GM21528 (cell line): Measurements from ENCODE around the gene INPP5A.

Experiments used
- ATAC-seq: cut with Tn5 transposase; IDR thresholded peaks from one replicate; pipeline ENCODE4 v1.9.1; 2021; ENCODE audit warnings: mild to moderate bottlenecking, moderate library complexity; ENCODE audit not compliant: unreplicated experiment, low FRiP score

INPP5A gene

DNA sequence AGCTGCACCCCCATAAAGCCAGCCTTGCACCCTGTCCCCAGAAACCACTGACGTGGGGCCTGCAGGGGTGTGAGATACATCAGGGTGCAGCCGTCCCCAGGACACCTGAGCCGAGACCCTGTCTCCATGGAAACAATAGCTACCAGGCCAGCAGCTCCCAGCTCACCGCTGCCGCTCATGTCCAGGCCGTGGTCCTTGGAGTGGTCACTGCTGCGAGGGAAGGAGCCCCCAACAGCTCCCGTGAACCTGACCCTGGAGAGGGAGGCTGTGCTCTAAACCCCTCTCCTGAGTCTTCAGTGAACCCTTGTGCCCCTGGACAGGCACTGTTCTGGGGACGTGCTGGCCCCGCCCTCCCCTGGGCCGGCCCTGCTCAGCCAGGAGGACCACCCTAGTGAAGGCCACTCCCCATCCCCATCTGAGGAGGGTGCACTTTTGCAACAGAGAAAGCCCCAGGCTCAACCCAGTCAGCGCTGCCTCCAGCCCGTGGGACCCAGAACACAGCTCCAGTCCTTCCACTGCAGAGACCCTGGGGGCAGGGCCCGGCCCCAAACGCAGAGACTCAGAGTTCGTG lies 19.6 kb upstream of the INPP5A start:
- no peak for ATAC-seq

DNA sequence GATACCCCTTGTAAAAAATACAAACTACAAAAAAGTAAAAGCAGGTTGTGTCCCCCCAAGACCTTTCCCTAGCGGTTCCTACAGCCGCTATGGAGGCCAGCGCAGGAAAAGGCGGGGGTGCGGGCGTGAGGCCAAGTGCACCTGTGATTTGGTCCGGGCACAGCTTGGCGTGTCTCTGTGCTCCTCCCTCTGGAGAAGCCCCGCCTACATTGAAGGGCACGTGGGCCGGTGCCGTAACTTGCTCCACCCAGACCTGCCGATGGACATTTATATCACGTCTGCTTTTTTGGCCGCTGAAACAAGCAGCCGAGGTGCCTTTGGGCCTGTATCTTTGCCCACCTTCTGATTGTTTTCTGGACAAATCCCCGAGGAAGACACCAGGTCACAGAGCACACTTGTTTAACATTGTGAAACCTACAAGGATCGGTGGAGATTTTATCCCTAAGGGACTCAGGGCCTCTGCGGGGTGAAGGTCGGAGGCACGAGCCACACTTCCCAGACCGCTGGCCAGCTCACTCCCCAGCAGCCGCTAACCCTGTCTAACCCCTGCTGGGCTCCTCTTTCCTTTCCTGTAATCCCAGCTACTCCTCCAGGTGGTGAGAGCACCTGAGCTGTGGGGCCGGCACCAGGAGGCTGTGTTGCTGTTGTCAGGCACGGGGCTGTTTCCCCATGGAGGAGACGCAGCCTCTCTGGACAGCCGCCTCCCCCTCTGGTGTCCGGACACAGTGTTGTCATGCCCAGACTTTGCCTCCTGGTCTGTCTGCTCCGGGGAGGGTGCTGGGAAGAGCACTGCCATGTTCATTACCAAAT lies 18.8 kb upstream of the INPP5A start:
- no peak for ATAC-seq

DNA sequence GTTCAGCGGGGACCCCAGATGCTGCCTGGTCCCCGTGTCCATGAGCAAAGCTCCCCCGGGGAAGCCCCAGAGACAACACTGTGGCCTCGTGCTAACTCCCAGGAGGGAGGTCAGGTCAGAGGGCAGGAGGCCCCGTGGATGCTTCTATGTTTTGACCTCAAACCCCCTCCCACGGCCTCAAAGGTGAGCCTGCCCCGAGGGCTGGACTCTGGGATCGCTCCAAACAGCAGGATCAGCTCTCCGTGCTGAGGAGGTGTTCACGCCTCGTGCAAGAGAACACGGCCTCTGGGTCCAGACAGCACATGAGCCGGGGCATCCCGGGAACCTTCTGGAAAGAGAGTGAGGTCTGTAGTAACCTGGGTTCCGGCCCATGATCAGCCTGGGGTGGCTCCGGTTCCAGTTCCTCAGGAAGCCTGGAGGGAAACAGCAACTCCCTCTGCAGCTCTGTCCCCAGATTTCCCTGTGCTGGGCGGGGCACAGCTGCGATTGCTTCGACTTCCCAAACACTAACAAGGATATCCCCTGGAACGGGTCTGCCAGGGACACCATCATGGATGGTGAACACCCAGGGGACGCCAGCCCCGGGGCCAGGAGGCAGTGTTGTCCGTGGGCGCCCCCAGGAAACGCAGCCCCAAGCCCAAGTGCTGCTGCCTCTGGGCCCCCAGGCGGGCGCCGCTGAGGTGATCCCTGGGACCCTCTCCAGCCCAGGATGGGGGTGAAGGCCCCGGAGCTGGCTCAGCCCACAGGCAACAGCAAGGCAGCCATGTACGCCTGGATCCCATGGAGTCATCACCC lies 18.0 kb upstream of the INPP5A start:
- no peak for ATAC-seq

DNA sequence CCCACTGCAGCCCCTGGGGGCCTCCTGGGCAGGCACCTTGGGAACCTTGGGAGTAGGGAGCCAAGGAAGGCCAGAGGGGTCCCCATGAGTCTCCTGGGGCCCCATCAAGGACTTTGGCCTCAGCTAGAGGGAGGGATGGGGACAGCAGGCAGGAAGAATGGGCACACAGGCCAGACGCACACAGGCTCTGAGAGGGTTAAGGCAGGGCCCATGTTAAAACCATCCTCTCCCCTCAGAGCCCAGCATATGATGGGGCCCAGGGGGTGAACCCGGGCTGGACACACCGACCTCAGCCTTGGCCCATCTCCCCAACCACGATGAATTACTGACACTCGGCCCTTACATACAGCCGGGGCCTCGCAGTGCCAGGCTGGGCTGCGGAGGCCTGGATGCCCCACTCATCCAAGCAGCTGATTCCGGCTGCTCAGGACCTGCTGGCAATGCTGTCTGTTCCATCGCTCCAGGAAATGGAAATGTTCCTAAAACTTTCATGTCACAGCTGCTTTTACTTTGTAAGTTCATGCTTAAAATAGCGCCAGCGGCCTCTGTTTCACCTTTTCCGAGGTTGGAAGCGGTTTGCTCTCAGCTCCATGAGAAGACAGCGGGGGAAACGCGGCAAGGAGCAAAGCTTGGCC lies 17.3 kb upstream of the INPP5A start:
- ATAC-seq: no peak

DNA sequence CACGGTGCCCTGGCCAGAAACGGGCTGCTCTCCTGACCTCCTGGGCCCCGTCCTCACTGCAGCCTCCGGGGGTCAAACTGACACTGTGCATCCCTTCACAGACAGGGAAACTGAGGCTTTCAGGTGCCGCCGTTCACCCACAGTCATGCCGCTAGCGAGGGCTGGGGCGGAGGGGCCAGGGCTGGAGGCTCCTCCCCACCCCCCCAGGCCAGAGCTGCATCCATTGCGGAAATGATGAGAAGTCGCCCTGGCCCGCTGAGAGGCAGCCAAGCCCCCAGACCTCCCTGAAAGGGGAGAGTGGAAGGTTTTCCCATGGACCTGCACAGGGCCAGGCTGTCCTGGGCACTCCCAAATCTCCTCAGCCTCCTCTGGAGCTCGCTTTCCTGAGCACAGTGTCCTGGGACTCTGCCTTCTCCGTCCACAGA lies 16.5 kb upstream of the INPP5A start:
- ATAC-seq: no peak

DNA sequence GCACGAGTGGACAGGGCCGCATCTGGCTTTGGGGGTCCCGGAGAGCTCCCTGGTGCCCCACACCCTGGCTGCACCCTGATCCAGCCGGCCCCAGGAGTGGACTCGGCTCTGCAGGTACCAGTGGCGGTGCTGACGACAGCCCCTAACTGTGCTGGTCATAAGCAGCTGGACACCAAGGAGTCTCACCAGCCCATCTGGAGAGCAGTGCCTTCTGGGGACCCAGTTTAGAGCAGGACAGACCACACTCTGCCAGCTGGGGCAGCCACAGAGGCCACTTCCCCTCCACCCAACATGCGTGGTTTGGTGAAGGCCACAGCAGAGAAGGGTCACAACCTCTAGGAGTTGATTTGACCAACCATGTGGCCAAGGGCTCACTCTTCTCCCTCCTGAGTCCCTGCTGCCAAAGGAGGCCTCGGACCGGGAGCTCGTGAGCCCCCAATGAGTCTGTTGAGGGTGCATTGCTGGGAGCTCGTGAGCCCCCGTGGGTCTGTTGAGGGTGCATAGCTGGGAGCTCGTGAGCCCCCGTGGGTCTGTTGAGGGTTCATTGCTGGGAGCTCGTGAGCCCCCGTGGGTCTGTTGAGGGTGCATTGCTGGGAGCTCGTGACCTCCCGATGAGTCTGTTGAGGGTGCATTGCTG lies 16.0 kb upstream of the INPP5A start:
- no peak for ATAC-seq

DNA sequence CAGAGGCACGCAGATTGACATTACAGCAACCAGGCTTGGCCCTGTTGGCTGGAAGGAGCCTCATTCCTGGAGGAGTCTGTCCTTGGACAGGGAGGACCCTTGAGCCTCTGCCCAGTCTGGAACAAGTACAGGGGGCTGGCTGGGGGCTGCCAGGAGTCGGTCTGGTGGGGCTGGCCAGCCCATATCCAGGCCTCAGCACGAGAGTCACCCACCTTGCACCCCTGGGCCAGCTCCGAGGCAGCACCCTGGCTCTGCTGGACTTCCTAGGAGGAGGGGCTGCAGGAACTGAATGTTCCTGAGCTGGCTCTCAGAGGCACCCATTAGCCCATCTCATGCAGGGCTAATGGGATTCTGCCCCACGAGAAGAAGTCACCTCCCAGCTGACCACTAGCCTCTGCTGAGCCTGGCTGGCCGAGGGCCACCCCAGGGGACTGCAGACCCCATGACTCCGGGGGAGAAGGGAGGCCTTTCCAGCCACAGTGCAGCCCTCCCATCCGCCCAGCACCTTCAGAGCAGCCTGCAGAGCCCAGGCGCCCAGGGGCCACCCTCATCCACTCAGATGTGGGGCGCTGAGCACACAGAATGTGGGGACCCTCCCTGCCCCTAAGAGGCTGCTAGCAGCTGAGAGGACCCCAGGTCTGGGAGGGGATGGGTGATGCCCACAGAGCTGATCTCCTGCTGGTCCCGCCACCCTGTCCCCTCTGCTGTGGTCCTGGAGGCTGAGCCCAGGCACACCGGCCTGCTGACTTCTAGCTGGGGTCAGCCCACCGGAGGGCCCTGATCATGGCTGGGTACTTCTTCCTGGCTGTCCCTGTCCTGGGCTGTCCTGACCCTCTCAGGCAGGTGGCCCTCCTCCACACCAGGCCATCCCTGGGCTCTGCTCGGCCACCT lies 14.8 kb upstream of the INPP5A start:
- ATAC-seq: no peak

DNA sequence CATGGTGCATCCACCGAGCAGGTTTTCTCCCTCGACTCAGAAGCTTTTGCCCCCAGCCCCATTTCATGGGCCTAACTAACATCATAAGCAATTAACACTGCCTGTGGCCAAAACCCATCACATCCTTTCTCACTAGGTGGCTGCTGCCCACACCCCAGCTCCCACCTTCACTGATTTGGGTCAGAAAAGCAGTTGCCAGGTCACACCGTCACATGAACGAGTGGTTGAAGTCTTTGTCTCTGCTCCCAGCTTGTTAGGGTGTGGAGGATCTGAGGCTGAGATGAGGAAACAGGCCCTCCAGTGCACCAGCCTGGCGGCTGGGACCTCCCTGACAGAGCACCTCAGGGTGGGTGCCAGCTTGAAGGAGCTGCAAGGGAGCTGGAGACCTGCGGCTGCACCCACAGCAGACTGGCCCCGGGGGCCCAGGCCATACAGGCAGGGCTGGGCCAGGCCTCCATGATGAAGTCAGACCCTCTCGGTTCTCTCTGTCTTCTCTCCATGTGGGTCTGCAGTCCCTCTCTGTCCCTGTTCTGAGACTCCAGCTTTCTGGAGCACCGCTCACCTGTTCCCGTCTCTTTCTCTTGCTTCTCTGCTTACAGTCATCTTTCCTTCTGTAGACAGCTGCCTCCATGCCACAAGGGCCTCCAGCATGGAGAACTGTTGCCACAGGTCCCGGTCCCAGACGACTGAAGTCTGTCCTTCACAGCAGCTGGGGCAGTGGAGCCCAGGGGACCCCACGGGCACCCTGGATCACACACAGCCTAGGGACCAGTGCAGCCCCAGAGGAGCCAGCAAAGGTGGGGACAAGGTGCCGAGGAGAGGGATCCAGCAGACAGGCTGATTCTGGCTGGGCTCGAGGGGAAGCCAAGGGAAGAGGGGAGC lies 13.8 kb upstream of the INPP5A start:
- ATAC-seq: no peak

DNA sequence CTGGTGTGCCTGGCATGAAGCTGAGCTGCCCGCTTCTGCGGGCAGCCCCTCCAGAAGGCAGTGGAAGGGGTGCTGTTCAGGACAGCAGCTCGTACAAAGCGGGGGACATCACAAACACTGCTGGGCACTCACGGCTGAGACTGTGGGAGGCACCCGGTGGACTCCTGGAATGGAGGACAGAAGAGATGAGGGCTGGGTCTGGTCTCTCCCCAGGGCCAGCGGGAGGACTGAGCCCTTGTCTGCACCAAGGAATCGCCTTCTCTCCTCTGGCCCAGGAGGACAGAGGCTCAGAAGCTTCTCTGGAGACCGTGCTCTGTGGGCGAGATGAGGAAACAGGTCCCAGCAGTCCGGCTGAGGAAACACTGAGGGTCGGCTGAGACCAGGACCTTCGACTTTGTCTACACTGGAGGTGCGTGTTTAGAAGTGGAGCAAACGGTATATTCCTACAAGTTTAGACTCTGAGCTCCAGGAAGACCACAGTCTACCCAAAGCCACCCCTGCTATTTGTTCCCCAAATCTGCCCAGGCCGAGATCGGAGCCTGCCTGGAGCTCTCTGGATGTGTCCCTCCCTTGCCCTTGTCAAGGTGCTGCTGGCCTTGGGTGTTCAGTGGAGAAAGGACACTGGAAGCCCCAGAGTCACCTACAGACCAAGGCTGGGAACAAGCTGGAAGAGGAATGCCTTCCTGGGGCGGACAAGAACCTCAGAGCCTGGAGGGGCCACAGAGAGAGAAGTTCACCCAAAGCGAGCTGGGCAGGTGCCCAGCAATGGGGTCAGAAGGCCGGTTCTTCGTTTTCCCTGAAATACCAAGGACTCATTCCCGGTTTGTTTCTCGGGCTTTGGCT lies 12.9 kb upstream of the INPP5A start:
- no peak for ATAC-seq

DNA sequence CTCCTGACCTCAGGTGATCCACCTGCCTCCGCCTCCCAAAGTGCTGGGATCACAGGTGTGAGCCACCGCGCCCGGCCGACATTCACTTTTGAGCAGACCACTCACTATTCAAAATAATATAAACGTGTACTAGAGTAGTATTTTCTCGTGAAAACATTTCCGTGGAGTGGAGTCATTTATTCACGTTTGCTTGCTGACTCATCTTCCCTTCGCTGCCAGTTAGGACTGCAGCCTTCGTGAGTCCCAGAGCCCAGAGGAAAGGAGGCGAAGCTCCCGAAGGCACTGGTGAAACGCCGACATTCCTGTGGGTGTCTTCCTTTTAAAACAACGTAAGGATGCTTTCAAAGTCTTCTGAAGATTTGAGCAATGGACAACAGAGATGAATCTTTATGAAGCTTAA lies 10.9 kb upstream of the INPP5A start:
- ATAC-seq: no peak

DNA sequence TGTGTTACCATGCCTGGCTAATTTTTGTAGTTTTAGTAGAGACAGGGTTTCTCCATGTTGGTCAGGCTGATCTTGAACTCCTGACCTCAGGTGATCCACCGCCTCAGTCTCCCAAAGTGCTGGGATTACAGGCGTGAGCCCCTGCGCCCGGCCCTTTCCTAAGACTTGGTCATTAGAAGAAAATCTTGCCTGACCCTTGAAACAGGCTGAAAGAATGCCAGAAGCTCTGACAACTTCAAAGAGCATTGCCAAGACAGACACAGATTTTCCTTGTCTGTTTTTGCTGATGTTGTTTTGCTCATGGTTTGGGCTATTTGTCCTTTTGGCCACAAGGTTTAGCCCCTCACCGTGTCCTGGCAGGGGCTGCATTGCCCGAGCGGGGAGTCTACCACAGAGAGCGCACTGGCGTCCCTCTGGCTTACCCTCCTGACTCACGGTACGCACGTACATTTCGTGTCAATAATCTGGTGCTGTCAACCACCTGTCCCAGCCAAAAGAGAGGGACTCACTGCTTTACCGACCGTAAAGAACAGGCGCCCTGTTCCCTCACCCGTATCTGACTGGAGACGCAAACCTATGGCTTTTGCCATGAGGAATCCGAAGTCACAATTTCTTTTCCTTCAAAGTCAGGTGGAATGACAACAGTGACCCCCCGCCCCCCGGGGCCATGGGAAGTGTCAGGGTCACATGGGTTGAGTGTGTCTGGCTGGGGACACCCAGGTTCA lies 10.1 kb upstream of the INPP5A start:
- no peak for ATAC-seq

DNA sequence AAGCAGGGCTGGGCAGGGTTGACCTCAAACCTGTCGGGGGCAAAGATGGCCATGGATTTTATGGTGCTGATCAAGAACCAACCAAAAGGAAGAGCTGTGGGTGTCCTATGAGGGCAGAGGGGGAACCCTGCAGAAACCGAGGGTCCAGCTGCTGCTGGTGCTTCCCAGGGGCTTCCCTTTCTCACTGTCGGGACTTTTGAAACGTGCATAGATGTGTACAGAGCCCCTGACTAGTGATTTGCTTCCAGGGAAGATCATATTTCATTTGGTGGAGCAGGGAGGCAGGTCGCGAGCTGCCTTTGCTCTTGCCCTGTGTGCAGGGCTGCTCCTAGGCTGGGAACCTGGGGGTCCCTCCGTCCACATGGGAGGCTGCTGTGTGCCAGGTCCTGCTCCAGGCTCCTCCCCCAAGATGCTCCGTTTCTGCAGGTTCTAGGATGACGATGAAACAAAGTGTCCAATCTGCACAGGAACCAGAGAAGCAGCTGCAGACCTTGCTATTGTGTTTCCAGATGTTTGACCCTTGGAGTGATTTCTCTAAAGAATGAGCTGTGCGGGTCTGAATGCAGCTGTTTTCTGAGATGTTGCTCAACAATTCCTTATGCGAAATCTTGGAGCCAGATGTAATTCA lies 9.4 kb upstream of the INPP5A start:
- no peak for ATAC-seq

DNA sequence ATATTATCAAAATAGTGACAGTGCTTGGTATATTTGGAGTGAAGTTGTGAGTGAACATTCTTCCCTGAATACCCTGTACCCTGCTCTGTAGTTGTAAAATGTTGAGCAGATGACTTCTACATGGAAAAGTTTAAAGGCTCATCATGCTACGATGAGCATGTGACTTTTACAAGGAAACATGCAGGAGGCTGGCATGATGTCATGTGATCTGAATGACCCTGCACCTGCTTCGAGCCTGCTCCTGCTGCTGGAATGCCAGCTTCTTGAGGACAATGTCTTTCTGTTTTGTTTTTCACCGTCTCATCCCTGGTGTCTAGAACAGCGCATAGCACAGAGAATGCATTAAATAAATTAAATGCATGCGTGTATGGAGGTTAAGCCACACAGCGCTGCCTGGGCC lies 5.4 kb upstream of the INPP5A start:
- ATAC-seq: no peak

DNA sequence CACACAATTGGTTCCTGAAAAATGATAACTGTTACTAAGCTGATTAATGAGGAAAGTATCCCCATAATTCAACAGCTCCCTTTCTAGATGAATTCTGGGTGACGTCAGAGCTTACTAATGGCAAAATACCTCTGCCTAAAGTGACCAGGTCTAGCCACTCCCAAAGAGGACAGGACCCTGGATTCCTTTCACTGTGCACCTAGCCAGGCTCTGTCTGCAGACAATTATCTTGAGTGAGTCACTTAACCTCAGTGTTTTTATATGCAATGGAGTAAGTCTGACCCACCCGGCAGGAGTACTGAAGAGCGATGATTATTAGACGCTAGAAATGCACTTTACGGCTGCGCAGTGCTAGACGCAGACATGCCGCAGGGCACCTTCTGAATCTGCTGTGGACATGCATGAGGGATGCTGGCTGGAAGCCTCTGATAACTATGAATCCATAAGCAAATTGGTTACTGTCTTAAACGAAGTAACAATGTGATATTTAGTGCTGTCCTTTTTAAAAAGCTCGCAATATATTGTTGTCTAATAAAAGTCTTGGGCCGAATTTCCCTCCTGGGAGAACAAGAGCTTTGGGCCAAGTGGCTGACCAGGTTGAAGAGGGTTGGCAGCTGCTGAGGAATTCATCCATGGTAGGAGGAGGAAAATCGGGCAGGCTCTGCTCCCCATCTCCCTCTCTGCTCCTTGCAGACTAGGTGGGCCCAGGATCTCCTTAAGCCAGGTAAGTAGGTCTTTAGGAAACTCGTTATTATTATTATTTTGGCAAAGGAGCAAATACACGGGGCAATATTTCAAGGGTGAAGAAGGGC lies 4.6 kb upstream of the INPP5A start:
- ATAC-seq: no peak

DNA sequence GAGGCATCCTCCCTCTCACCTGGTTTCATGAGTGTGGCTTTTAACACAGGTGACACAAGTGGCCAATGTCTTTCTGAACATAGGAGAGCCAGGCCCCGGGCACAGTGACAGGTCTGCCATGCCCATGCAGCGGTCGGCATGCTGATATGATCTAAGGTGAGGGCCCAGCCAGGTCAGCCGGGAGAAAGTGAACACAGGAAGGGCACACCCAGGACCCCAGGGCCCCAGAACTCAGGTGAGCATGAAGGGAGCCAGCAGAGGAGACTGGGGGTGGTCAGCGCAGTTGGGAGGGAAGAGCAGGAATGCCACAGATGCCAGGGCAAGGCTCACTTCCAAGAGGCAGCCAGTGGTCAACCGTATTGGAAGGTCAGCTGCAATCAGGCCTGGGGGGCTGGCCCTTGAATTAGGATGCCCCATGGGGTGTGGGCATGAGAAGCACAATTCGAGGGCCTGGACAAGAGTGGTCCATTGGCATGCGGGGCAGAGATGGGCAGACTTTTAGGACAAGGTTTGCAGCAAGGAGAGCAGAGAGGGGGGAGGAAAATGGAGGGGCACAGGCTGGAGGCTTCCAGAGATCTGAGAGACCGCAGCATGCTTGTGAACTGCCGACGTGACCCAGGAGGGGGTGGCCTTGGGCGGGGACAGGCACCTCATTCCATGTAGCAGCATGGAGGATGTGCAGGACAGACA lies 3.9 kb upstream of the INPP5A start:
- no peak for ATAC-seq
